HG03060 (cell line): ENCODE results near the gene MPPE1.
"Not testable (repeated sequence)": the region's sequence is repeated elsewhere in the genome, so short reads cannot be mapped to it uniquely, and the experiment has no call there.

Experiments used
- ATAC-seq: cut with Tn5 transposase; IDR thresholded peaks from one replicate; pipeline ENCODE4 v1.9.1; 2021; ENCODE audit warnings: low read depth, moderate number of reproducible peaks; ENCODE audit not compliant: unreplicated experiment

The MPPE1 gene

GRCh38 chr18:11908182-11909060 lies at the start of gene MPPE1:
TSS of gene MPPE1 (minus strand) at chr18:11908317. CDS start at chr18:11897264, 11,053 bp downstream.
- ATAC-seq = peak; percentile 68

- no peak for ATAC-seq
Observed at GRCh38 chr18:11957636-11958035, 49.5 kb upstream of the MPPE1 start.

- ATAC-seq = no peak
Observed at GRCh38 chr18:11956371-11957308, 48.5 kb upstream of the MPPE1 start.

GRCh38 chr18:11955239-11956029 lies 47.3 kb upstream of the MPPE1 start:
- no peak for ATAC-seq

- no peak for ATAC-seq
Observed at GRCh38 chr18:11953113-11953512, 45.0 kb upstream of the MPPE1 start.

GRCh38 chr18:11951390-11951851 lies 43.3 kb upstream of the MPPE1 start:
- ATAC-seq = no peak

GRCh38 chr18:11950824-11951223 lies 42.7 kb upstream of the MPPE1 start:
- ATAC-seq = no peak

GRCh38 chr18:11948852-11949523 lies 40.9 kb upstream of the MPPE1 start:
- ATAC-seq = no peak

- ATAC-seq = peak; percentile 86
Observed at GRCh38 chr18:11947214-11948191, 39.4 kb upstream of the MPPE1 start.

- ATAC-seq = no peak
Observed at GRCh38 chr18:11946756-11947155, 38.6 kb upstream of the MPPE1 start.

- not testable (repeated sequence) for ATAC-seq
Observed at GRCh38 chr18:11945834-11946659, 37.9 kb upstream of the MPPE1 start.

GRCh38 chr18:11944786-11945185 lies 36.7 kb upstream of the MPPE1 start:
- ATAC-seq = no peak

- no peak for ATAC-seq
Observed at GRCh38 chr18:11944252-11944651, 36.1 kb upstream of the MPPE1 start.

- ATAC-seq = no peak
Observed at GRCh38 chr18:11943551-11943950, 35.4 kb upstream of the MPPE1 start.

- no peak for ATAC-seq
Observed at GRCh38 chr18:11940956-11941355, 32.8 kb upstream of the MPPE1 start.

GRCh38 chr18:11937874-11938478 lies 29.9 kb upstream of the MPPE1 start:
- no peak for ATAC-seq

GRCh38 chr18:11932393-11932792 lies 24.3 kb upstream of the MPPE1 start:
- no peak for ATAC-seq
